Measurements from ENCODE around the gene PRDM16. TPM values are rescaled to one million over a fixed set of nuclear protein-coding genes. Genes with fewer than 3 reads are reported as not detected.

Gene PRDM16
- polyA plus RNA-seq, 3 donors = not detected

DNA sequence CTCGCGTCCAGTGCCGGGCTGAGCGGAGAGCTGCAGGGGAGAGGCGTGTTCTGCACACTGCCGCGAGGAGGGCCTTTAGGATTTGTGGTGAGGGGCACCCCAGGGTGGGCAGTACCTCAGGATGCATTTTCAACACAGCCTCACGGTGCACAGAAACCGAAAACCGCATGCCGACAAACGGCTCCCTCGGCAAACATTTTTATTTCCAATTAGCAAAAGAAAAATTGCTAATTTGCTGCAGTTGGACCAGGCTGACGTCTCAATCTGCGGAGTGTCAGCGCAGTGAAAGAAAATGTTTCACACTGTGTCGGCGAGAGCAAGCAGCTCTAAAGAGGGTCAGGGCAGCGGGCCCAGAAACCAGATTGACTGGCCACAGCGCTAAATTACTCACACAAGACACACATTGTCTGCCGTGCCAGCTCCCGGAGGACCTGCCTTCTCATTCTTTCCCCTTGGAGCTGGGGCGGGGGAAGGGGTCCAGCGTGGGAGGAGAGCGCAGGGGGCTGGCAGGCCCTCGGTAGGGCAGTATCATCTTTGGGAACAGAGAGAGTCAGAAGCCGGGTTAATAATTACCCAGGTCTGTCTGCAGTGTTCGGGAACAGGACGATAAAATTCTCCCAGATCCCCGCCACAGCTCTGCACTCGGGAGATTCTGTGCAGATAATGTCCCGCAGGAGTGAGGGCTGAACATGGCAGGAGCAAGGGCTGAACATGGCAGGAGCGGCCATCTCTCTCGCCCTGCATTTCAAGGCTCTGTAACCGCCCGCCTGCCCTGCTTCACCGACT lies 150.2 kb downstream of the PRDM16 start:
- no peaks in the 10 kb centered on the region for H3K4me1 ChIP-seq (ENCODE audit: control insufficient read depth in 1 of 2, insufficient read depth in 2 of 2, low read length in 2 of 2)
- no peak overlapping the region for H3K27ac Mint-ChIP-seq
- no peaks in the 10 kb centered on the region for H3K9me3 Mint-ChIP-seq
- H3K4me1 Mint-ChIP-seq = peaks cover 2% of the 10 kb centered on the region
- no peaks in the 10 kb centered on the region for H3K36me3 ChIP-seq (replicated peaks in 1 of 2; ENCODE audit: control insufficient read depth in 1 of 2, insufficient read depth in 2 of 2, low read length in 2 of 2)
- H3K4me2 ChIP-seq (replicated peaks; ENCODE audit: extremely low read depth, low read length, poor library complexity, severe bottlenecking) = no peak overlapping the region
- TF ChIP-seq, protein P1, sequence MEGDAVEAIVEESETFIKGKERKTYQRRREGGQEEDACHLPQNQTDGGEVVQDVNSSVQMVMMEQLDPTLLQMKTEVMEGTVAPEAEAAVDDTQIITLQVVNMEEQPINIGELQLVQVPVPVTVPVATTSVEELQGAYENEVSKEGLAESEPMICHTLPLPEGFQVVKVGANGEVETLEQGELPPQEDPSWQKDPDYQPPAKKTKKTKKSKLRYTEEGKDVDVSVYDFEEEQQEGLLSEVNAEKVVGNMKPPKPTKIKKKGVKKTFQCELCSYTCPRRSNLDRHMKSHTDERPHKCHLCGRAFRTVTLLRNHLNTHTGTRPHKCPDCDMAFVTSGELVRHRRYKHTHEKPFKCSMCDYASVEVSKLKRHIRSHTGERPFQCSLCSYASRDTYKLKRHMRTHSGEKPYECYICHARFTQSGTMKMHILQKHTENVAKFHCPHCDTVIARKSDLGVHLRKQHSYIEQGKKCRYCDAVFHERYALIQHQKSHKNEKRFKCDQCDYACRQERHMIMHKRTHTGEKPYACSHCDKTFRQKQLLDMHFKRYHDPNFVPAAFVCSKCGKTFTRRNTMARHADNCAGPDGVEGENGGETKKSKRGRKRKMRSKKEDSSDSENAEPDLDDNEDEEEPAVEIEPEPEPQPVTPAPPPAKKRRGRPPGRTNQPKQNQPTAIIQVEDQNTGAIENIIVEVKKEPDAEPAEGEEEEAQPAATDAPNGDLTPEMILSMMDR (IDR thresholded peaks at IDR 0.05) = no peak
- intact Hi-C loops (cut with micrococcal nuclease) = no loop called here
- WGBS (ENCODE audit: insufficient coverage) = 96% methylated on average over 27 of the region's 37 CpGs
- no peak overlapping the region for H2AFZ ChIP-seq (ENCODE audit: insufficient read depth, low read depth, low read length, poor library complexity, severe bottlenecking)
- H3K4me3 Mint-ChIP-seq = no peak overlapping the region
- no peaks in the 10 kb centered on the region for H3K79me2 ChIP-seq (ENCODE audit: insufficient read depth, low read length)
- no peaks in the 10 kb centered on the region for H3K9me3 ChIP-seq (replicated peaks in 1 of 2; ENCODE audit: control insufficient read depth in 1 of 2, insufficient read depth in 1 of 2, low read length in 2 of 2)
- H4K20me1 ChIP-seq (ENCODE audit: insufficient read depth, low read length) = no peaks in the 10 kb centered on the region
- H3K27me3 Mint-ChIP-seq (ENCODE audit: low read depth in 3 of 3) = peaks cover 16 to 27% (median 18%) of the 10 kb centered on the region in 3 donors
- no peak overlapping the region for H3K27ac ChIP-seq (ENCODE audit: low read depth in 1 of 2, low read length in 2 of 2)
- DNase-seq = no peak
- H3K4me3 ChIP-seq (replicated peaks in 1 of 3; ENCODE audit: low read depth in 2 of 3, low read length in 3 of 3) = no peak overlapping the region
- no peaks in the 10 kb centered on the region for H3K36me3 Mint-ChIP-seq
- no peak overlapping the region for H3K9ac ChIP-seq (ENCODE audit: insufficient read depth, low read length, poor library complexity, severe bottlenecking)
- peaks cover 0 to 6% of the 10 kb centered on the region in 2 donors for H3K27me3 ChIP-seq (ENCODE audit: control insufficient read depth in 2 of 2, insufficient read depth in 2 of 2, low read length in 2 of 2)

DNA sequence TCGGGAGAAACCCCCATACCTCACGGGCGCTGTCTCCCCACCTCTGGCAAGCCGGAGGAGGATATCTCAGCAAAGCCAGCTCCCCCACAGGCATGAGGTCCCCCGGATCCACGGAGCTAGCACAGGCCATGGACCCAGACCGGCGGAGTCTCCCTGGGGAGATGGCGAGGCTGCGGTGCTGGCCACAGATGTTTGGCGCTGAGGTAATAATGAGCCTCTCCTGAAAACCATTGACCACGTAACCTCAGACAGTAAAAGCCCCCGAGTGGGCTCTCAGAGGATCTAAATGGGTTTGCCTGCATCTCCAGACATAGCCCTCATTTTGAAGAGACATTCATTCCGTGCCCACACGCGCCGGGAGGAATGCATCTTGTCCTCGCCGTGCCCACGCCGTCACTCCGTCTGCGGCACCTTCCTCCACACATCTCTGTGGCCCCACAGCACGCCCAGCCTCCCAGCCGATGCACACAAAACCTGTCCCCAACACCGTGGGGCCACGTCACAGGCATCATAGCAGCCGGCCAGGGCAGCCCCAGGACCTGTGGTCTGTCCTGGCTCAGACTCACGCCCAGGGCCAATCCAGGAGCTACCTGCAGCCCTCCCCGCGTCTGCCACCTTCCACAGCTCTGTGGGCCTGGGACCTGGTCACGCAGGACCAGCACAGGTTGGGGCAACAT lies 150.9 kb downstream of the PRDM16 start:
- Histone ChIP-seq H3K4me1 (ENCODE audit: control insufficient read depth in 1 of 2, insufficient read depth in 2 of 2, low read length in 2 of 2) (no peaks in the 10 kb centered on the region), H3K4me3 (replicated peaks in 1 of 3; ENCODE audit: low read depth in 2 of 3, low read length in 3 of 3) (no peak overlapping the region), H3K27ac (ENCODE audit: low read depth in 1 of 2, low read length in 2 of 2) (no peak overlapping the region), H4K20me1 (ENCODE audit: insufficient read depth, low read length) (no peaks in the 10 kb centered on the region), H2AFZ (ENCODE audit: insufficient read depth, low read depth, low read length, poor library complexity, severe bottlenecking) (no peak overlapping the region), H3K27me3 (ENCODE audit: control insufficient read depth in 2 of 2, insufficient read depth in 2 of 2, low read length in 2 of 2) (peaks cover 0 to 6% of the 10 kb centered on the region in 2 donors), H3K79me2 (ENCODE audit: insufficient read depth, low read length) (no peaks in the 10 kb centered on the region), H3K4me2 (replicated peaks; ENCODE audit: extremely low read depth, low read length, poor library complexity, severe bottlenecking) (no peak overlapping the region), H3K9me3 (replicated peaks in 1 of 2; ENCODE audit: control insufficient read depth in 1 of 2, insufficient read depth in 1 of 2, low read length in 2 of 2) (no peaks in the 10 kb centered on the region), H3K9ac (ENCODE audit: insufficient read depth, low read length, poor library complexity, severe bottlenecking) (no peak overlapping the region), H3K36me3 (replicated peaks in 1 of 2; ENCODE audit: control insufficient read depth in 1 of 2, insufficient read depth in 2 of 2, low read length in 2 of 2) (no peaks in the 10 kb centered on the region)
- no peak for DNase-seq
- Mint-ChIP-seq H3K9me3 (no peaks in the 10 kb centered on the region), H3K4me3 (no peak overlapping the region), H3K27me3 (ENCODE audit: low read depth in 3 of 3) (peaks cover 16 to 27% (median 21%) of the 10 kb centered on the region in 3 donors), H3K27ac (no peak overlapping the region), H3K36me3 (no peaks in the 10 kb centered on the region), H3K4me1 (peaks cover 2% of the 10 kb centered on the region)
- intact Hi-C loops (cut with micrococcal nuclease) = no loop called here
- TF ChIP-seq, protein P1 (IDR thresholded peaks at IDR 0.05) = no peak
- WGBS (ENCODE audit: insufficient coverage) = 95% methylated on average over 28 of the region's 32 CpGs

Measured in CD14-positive monocyte (primary cell).